ENCODE measurements around the gene MCRS1. TPM values are rescaled to one million over a fixed set of nuclear protein-coding genes. Genes with fewer than 3 reads are reported as not detected.

MCRS1 gene
- total and polyA plus RNA-seq, 4 donors: 35.6 to 55.8 (median 49.0) TPM

- Histone ChIP-seq H3K36me3 (ENCODE audit: control insufficient read depth in 4 of 4, insufficient read depth in 4 of 4, low read length in 4 of 4) (peaks cover 9 to 39% (median 26%) of the 10 kb centered on the region in 4 donors), H3K9ac (ENCODE audit: insufficient read depth in 1 of 2, low read length in 2 of 2) (no peak overlapping the region)
- peak in 1 of 3 donors; percentile 4 for DNase-seq
Measured at GRCh38 chr12:49564686-49565405, 3.1 kb downstream of the MCRS1 start.

GRCh38 chr12:49563951-49564685 lies 3.8 kb downstream of the MCRS1 start:
- Histone ChIP-seq H3K9me3 (ENCODE audit: control insufficient read depth in 4 of 4, insufficient read depth in 3 of 4, low read length in 3 of 4) (no peaks in the 10 kb centered on the region), H3K4me1 (ENCODE audit: control insufficient read depth in 5 of 5, insufficient read depth in 5 of 5, low read length in 5 of 5) (peaks cover 0 to 16% (median 8%) of the 10 kb centered on the region in 5 donors), H3K4me3 (no peak overlapping the region), H3K27me3 (ENCODE audit: control insufficient read depth in 3 of 3, insufficient read depth in 3 of 3, low read length in 2 of 3) (no peaks in the 10 kb centered on the region), H3K36me3 (ENCODE audit: control insufficient read depth in 4 of 4, insufficient read depth in 4 of 4, low read length in 4 of 4) (peaks cover 13 to 46% (median 30%) of the 10 kb centered on the region in 4 donors), H3K27ac (ENCODE audit: low read depth in 1 of 2, low read length in 1 of 2) (peak overlapping the region in 1 of 2 donors; percentile 5), H3K9ac (ENCODE audit: insufficient read depth in 1 of 2, low read length in 2 of 2) (no peak overlapping the region)
- WGBS, 2 donors: 93% methylated on average over 14 of the region's 14 CpGs
- TF ChIP-seq CTCF (IDR thresholded peaks at IDR 0.05; ENCODE audit: control extremely low read depth, extremely low read depth): no peak
- no peak for ATAC-seq (ENCODE audit: insufficient read depth, low FRiP score)
- no peak for DNase-seq

More at GRCh38 chr12:49564686-49565405, 3.1 kb downstream of the MCRS1 start:
- Histone ChIP-seq H3K4me3 (no peak overlapping the region), H3K27ac (ENCODE audit: low read depth in 1 of 2, low read length in 1 of 2) (peak overlapping the region in 1 of 2 donors; percentile 39), H3K4me1 (ENCODE audit: control insufficient read depth in 5 of 5, insufficient read depth in 5 of 5, low read length in 5 of 5) (peaks cover 0 to 18% (median 8%) of the 10 kb centered on the region in 5 donors), H3K9me3 (ENCODE audit: control insufficient read depth in 4 of 4, insufficient read depth in 3 of 4, low read length in 3 of 4) (no peaks in the 10 kb centered on the region), H3K27me3 (ENCODE audit: control insufficient read depth in 3 of 3, insufficient read depth in 3 of 3, low read length in 2 of 3) (no peaks in the 10 kb centered on the region)
- no peak for ATAC-seq (ENCODE audit: insufficient read depth, low FRiP score)
- no peak for TF ChIP-seq CTCF (IDR thresholded peaks at IDR 0.05; ENCODE audit: control extremely low read depth, extremely low read depth)
- 44 to 74% methylated on average over 8 of the region's 8 CpGs for WGBS, 2 donors

GRCh38 chr12:49562831-49563230 lies 5.1 kb downstream of the MCRS1 start:
- ATAC-seq (ENCODE audit: insufficient read depth, low FRiP score): no peak
- DNase-seq: peak in 1 of 3 donors; percentile 0

More at GRCh38 chr12:49562831-49563230, 5.1 kb downstream of the MCRS1 start:
- Histone ChIP-seq H3K27ac (ENCODE audit: low read depth in 1 of 2, low read length in 1 of 2) (no peak overlapping the region), H3K9me3 (ENCODE audit: control insufficient read depth in 4 of 4, insufficient read depth in 3 of 4, low read length in 3 of 4) (no peaks in the 10 kb centered on the region), H3K4me3 (no peak overlapping the region), H3K36me3 (ENCODE audit: control insufficient read depth in 4 of 4, insufficient read depth in 4 of 4, low read length in 4 of 4) (peaks cover 17 to 57% (median 35%) of the 10 kb centered on the region in 4 donors), H3K9ac (ENCODE audit: insufficient read depth in 1 of 2, low read length in 2 of 2) (no peak overlapping the region), H3K27me3 (ENCODE audit: control insufficient read depth in 3 of 3, insufficient read depth in 3 of 3, low read length in 2 of 3) (no peaks in the 10 kb centered on the region), H3K4me1 (ENCODE audit: control insufficient read depth in 5 of 5, insufficient read depth in 5 of 5, low read length in 5 of 5) (peaks cover 0 to 10% (median 7%) of the 10 kb centered on the region in 5 donors)
- no peak for TF ChIP-seq CTCF (IDR thresholded peaks at IDR 0.05; ENCODE audit: control extremely low read depth, extremely low read depth)
- WGBS, 2 donors: 96% methylated on average over 6 of the region's 6 CpGs

All from lung (tissue), 12 donors.